ENCODE results near the gene SLC41A3. TPM values are rescaled to one million over a fixed set of nuclear protein-coding genes. Genes with fewer than 3 reads are reported as not detected.

SLC41A3 gene
- total and polyA plus RNA-seq, 4 donors, result 9.3 to 19.8 (median 12.7) TPM

GRCh38 chr3:126110431-126111125 is 26.7 kb upstream of the SLC41A3 start:
- H3K9ac ChIP-seq (ENCODE audit: low read depth in 1 of 2, low read length in 2 of 2), result no peak overlapping the region
- TF ChIP-seq HNF4G (IDR thresholded peaks at IDR 0.05) (no peak), RAD21 (IDR thresholded peaks at IDR 0.05) (no peak), EGR1 (IDR thresholded peaks at IDR 0.05; ENCODE audit: low read depth in 2 of 2) (no peak), ZBTB33 (IDR thresholded peaks at IDR 0.05) (no peak), YY1 (IDR thresholded peaks at IDR 0.05) (no peak), NR2F2 (IDR thresholded peaks at IDR 0.05) (no peak), CTCF (IDR thresholded peaks at IDR 0.05; ENCODE audit: low read depth, low read length, missing input control) (no peak), MAX (IDR thresholded peaks at IDR 0.05) (no peak), GABPA (IDR thresholded peaks at IDR 0.05 in 1 of 2, conservative IDR thresholded peaks at IDR 0.05 in 1 of 2) (no peak), HNF4A (conservative IDR thresholded peaks at IDR 0.05) (no peak), ATF3 (IDR thresholded peaks at IDR 0.05) (no peak), RXRA (IDR thresholded peaks at IDR 0.05) (no peak), TAF1 (conservative IDR thresholded peaks at IDR 0.05) (no peak), JUND (IDR thresholded peaks at IDR 0.05) (no peak), SP1 (IDR thresholded peaks at IDR 0.05) (no peak)
- 91% methylated on average over 12 of the region's 12 CpGs for WGBS
- no peak overlapping the region for H3K27ac ChIP-seq (ENCODE audit: low read depth in 1 of 2, low read length in 2 of 2)
- H3K4me1 ChIP-seq (ENCODE audit: control insufficient read depth in 4 of 4, insufficient read depth in 4 of 4, low read length in 3 of 4), result no peaks in the 10 kb centered on the region
- no peak overlapping the region for H3K4me3 ChIP-seq (ENCODE audit: low read depth in 1 of 3, low read length in 3 of 3)
- DNase-seq (ENCODE audit: low spot score), result peak; percentile 16
- H3K9me3 ChIP-seq (ENCODE audit: control insufficient read depth in 4 of 4, low read length in 3 of 4), result no peaks in the 10 kb centered on the region
- no peaks in the 10 kb centered on the region for H3K27me3 ChIP-seq (ENCODE audit: control insufficient read depth in 4 of 4, insufficient read depth in 4 of 4, low read length in 3 of 4)
- H3K36me3 ChIP-seq (ENCODE audit: control insufficient read depth in 4 of 4, insufficient read depth in 3 of 4, low read depth in 1 of 4, low read length in 3 of 4), result peaks cover 12 to 85% (median 63%) of the 10 kb centered on the region in 4 donors

- Histone ChIP-seq H3K27me3 (ENCODE audit: control insufficient read depth in 4 of 4, insufficient read depth in 4 of 4, low read length in 3 of 4) (no peaks in the 10 kb centered on the region), H3K27ac (ENCODE audit: low read depth in 1 of 2, low read length in 2 of 2) (no peak overlapping the region), H3K4me1 (ENCODE audit: control insufficient read depth in 4 of 4, insufficient read depth in 4 of 4, low read length in 3 of 4) (no peaks in the 10 kb centered on the region), H3K36me3 (ENCODE audit: control insufficient read depth in 4 of 4, insufficient read depth in 3 of 4, low read depth in 1 of 4, low read length in 3 of 4) (peaks cover 16 to 89% (median 65%) of the 10 kb centered on the region in 4 donors), H3K4me3 (ENCODE audit: low read depth in 1 of 3, low read length in 3 of 3) (no peak overlapping the region), H3K9ac (ENCODE audit: low read depth in 1 of 2, low read length in 2 of 2) (no peak overlapping the region), H3K9me3 (ENCODE audit: control insufficient read depth in 4 of 4, low read length in 3 of 4) (no peaks in the 10 kb centered on the region)
- no peak for DNase-seq (ENCODE audit: low spot score)
- 97% methylated on average over 10 of the region's 10 CpGs for WGBS
- TF ChIP-seq HNF4G (IDR thresholded peaks at IDR 0.05) (no peak), REST (IDR thresholded peaks at IDR 0.05) (no peak), JUND (IDR thresholded peaks at IDR 0.05) (no peak), RAD21 (IDR thresholded peaks at IDR 0.05) (no peak)
Measured at GRCh38 chr3:126109880-126110235, 25.9 kb upstream of the SLC41A3 start.

All from liver (tissue), 9 donors.